NB4 (cell line): Measurements from ENCODE around the gene CPVL.

Source experiments
- CTCF ChIP-seq: IDR thresholded peaks from one replicate; pipeline ENCODE4 v1.5.1; 2012; ENCODE audit warnings: low read depth, low read length
- MYC ChIP-seq: IDR thresholded peaks from 2 replicates; pipeline ENCODE4 v1.6.1; 2011; ENCODE audit warnings: low read depth, low read length
- POLR2A ChIP-seq: IDR thresholded peaks from 2 replicates; pipeline ENCODE4 v1.6.1; 2011; ENCODE audit warnings: mild to moderate bottlenecking; ENCODE audit not compliant: insufficient read length; ENCODE audit errors: extremely low read depth
- TF ChIP-seq, protein P1 (sequence below): IDR thresholded peaks from 2 replicates; pipeline ENCODE4 v1.6.1; 2011; ENCODE audit warnings: low read depth, low read length

DNA sequence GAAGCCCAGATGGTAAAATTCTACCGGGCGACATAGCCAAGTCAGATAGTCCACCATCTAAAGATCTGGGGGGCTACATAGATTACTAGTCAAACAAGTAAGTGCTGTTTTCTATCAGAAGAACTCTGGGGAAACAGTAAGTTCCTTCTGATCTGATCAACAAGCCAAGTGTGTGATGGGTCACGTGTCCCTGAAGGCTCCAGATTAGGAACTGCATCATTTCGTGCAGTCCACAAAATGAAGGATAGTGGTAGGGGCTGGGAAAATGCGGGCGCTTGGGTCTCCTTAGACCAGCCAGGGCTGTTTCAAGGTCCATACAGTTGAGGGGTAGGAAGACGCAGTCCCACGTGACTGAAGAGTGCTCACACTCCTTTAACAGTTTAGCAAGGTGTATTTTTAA is 46.5 kb upstream of the CPVL start:
- TF ChIP-seq CTCF (no peak), MYC (no peak), POLR2A (no peak)
- TF ChIP-seq, protein P1, sequence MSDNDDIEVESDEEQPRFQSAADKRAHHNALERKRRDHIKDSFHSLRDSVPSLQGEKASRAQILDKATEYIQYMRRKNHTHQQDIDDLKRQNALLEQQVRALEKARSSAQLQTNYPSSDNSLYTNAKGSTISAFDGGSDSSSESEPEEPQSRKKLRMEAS, result no peak
